ENCODE data around the gene ERC2.

The ERC2 gene

DNA sequence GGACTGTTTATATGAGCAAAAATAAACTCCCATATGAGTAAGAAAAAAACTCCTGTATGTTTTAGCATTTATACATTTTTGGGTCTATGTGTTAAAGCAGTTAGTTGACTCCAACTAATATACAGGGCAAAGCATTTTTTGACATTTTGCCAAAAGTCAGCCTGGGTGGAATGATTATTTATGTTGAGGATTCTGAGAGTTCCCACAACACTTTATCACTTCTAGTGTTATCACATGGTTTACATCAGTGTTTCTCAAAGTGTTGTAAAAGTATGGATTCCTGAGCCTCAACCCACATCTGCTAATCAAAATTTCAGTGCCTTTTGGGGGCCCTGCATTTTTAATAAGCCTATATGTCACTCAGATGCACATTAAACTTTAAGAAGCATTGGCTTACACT lies 643.9 kb downstream of the ERC2 start:
- FAIRE-seq (no peak), DNase-seq (ENCODE audit: extremely low spot score, insufficient read length, low read depth) (no peak)

DNA sequence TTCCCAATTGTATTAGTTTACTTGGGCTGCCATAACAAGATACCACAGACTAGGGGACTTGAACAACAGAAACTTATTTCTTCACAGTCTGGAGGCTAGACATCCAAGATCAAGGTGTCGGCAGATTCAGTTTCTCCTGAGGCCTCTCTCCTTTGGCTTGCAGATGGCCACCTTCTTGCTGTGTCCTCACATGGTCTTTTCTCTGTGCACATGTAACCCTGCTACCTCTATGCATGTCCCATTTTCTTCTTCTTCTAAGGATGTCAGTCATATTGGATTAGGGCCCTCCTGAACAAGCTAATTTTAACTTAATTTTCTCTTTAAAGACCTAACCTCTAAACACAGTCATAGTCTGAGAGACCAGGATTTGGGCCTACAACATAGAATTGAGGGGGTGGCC lies 644.4 kb downstream of the ERC2 start:
- DNase-seq (ENCODE audit: extremely low spot score, insufficient read length, low read depth) (no peak), FAIRE-seq (no peak)

DNA sequence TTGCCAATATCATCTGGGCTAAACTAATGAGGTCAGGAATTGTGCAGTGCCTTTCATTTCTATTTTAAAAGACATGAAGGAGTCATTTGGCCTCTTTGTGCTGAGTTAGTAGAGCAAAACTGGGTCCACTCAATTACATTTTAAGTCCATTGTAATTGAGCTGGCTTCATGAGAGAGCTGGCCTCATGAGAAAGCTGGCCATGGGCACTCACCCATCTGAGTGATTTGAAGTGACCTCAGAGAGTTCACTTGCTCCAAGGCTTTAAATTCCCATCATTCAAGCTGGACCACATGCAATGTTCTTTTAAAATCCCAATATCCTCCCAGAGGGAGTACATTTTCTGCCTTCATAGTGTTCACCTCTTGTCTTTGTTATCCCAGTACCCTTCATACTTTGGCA lies 645.3 kb downstream of the ERC2 start:
- DNase-seq (ENCODE audit: extremely low spot score, insufficient read length, low read depth) (no peak), FAIRE-seq (no peak)

DNA sequence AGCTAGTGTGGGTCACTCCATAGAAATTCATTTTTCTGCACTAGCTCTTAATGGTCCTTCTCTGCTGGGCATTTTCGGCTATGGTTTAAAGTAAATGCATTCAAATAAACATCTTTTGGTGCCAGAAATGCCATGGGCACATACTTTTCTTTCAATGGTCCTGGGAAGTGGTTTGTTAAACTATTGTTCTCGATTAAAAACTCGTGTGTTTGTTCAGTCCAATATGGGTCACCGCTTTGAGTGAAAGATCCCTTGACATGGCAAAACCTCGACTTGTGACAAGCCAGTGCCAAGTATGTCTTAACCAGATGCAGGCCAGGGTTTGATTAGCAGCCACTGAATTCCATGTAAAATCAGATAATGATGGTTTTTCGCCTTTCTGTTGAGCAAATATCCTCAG lies 649.3 kb downstream of the ERC2 start:
- no peak for FAIRE-seq
- DNase-seq (ENCODE audit: extremely low spot score, insufficient read length, low read depth): no peak

DNA sequence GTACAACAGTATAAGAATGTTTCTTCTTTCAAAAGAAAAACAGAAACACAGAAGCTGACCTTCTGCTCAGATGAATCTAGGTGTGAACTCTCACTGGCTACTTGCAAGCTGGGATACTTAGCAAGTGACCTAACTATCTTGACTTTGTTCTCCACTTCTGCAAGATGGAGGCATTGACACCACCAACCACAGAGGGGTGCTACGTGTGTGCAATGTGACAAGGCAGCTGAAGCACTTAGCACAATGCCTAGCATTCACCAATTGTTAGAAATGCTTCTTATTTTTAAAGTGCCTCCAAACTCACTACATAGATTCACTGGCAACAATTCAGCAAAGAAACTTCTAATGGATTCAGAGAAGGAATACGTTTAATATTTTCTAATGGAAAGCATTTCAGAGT lies 649.8 kb downstream of the ERC2 start:
- DNase-seq (ENCODE audit: extremely low spot score, insufficient read length, low read depth) (no peak), FAIRE-seq (no peak)

DNA sequence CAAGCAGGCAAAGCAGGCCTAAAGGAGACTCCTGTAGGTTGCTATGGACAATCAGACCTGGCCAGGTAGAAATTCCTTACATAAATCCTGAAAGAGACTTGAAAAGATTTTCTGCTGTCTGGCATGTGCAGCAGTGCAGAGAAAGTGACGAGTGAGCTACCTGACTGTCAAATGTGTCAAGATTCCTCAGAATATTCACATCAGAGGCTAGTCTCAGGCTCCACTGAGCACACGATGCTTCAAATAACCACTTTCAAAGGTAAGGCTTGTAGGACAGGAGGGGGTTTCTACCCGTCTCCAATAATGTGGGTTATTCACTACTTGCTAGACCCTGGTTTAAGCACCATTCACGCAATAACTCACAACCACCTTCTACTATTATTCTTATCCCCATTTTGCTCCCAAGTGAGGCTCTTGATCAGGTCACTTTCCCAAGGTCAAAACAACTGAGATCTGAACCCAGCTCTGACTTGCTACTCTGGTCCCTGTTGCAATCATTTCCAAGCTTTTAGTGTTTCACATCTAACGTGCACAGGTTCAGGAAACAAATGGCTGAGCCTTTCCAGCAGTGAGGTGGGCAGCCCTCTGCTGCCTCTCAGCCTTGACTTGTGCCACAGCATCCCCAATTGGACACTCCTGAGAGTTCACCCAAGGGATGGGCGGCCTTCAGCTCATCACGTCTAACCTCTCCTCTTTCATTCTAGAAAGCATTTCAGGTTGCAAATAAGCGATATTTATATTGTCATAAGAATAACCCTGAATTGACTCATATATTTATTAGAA lies 651.3 kb downstream of the ERC2 start:
- FAIRE-seq (no peak), DNase-seq (ENCODE audit: extremely low spot score, insufficient read length, low read depth) (no peak)

DNA sequence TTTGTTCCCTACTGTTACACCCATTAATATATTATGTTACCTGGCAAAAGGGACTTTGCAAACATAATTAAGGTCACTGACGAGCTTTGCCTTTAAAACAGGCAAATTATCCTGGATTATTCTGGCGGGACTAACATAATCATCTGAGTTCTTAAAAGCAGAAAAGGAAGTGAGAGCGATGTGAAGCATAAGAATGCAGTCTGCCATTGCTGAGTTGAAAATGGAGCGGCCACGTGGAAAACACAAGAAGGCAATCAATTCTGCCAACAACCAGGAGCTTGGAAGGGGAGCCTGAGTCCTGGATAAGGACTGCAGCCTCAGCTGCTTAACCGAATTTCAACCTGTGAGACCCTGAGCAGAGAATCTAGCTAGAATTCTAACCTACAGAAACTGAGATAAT lies 653.0 kb downstream of the ERC2 start:
- DNase-seq (ENCODE audit: extremely low spot score, insufficient read length, low read depth) (no peak), FAIRE-seq (no peak)

DNA sequence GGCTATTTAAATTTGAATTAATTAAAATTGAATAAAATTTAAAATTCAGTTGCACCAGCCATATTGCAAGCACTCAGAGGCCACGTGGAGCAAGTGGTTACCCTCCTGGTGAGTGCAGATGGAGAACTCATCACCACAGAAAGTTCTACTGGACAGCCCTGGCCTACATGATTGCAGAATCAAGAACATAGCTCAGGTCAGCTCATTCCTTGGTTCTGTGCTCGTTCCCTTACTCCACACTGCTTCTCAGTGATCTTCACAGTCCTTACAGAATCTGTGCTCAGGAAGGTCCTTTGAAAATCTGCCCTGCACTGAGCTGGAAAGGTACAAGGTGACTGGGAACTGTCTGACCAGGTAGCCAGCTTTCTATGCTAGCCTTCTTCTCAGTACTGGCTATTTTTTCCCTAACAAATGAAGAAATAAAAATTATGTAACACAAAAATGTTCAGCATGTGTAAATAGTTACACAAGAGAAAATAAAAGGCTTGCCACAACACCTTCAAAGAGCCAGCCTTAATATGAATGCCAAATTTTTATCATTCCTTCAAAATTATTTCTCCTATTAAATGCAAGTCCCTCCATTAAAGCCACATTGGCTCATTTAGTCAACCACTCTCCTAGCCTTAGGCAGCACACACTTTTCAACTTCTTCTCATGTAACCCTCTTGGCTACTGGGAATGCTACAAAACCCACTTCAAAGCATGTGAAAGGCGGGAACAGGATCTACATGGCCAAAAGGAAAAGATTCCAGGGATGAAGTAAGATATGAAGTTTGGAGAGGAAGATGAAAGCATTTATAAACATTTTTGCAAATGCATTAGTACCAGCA lies 654.8 kb downstream of the ERC2 start:
- DNase-seq (ENCODE audit: extremely low spot score, insufficient read length, low read depth): no peak
- no peak for FAIRE-seq

DNA sequence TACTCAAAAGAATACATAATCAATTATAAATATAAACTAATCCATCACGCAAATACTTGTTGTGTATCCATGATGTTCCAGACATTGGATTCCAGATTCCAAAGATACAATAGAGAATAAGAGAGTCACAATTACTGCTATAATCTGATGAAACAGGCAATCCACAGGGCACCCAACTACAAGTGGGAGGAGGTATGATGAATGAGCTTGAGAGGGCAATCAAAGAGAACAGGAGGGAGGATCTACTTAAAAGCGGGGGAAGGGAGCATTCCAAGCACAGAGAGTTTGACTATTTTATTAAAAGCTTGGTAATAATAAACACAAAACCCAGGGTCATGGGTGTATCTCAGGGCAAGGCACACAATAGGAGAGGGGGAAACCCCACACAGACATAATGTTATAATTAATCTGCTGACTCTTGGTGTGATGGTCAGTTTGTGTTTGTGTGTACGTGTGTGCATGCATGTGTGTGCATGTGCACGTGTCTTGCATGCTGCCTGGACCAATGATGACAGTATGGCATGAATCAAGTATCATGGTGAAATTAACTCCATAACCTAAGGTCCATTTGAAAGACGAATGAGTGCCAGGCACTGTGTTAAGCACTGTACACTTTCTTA lies 655.8 kb downstream of the ERC2 start:
- no peak for DNase-seq (ENCODE audit: extremely low spot score, insufficient read length, low read depth)
- no peak for FAIRE-seq

DNA sequence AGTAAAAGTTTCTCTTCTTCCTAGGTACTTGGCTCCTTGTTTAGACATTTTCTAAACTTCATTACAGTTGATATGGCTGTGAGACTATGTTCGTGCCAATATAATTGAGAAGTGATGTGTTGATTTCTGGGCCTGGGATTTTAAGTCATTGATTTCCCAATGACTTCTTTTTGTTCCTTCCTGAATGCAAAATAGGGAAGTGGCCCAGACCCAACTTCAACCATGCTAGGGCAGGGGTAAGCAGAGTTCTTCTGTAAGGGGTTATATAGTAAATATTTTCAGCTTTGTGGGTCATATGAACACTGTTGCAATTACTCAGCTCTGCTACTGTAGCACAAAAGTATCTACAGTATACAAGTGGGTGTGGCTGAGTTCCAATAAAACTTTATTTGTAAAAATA lies 661.1 kb downstream of the ERC2 start:
- DNase-seq (ENCODE audit: extremely low spot score, insufficient read length, low read depth) (no peak), FAIRE-seq (no peak)

DNA sequence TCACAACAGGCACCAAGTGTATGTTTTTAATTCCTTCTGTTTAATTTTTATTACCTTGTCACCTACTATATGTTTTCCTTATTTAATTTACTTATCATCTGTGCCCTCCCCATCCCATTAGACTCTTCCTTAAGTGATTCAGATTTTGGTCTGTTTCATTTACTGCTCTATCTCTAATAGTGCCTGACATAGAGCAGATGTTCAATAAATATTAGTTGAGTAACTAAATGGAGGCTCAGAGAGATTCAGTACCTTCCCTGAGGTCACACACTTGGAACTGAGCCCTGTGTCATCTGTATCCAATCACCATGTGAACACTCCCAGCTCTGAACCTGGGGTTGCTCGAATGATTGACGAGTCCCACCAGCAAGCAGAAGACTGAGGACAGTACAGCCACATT lies 663.1 kb downstream of the ERC2 start:
- FAIRE-seq: no peak
- DNase-seq (ENCODE audit: extremely low spot score, insufficient read length, low read depth): no peak

DNA sequence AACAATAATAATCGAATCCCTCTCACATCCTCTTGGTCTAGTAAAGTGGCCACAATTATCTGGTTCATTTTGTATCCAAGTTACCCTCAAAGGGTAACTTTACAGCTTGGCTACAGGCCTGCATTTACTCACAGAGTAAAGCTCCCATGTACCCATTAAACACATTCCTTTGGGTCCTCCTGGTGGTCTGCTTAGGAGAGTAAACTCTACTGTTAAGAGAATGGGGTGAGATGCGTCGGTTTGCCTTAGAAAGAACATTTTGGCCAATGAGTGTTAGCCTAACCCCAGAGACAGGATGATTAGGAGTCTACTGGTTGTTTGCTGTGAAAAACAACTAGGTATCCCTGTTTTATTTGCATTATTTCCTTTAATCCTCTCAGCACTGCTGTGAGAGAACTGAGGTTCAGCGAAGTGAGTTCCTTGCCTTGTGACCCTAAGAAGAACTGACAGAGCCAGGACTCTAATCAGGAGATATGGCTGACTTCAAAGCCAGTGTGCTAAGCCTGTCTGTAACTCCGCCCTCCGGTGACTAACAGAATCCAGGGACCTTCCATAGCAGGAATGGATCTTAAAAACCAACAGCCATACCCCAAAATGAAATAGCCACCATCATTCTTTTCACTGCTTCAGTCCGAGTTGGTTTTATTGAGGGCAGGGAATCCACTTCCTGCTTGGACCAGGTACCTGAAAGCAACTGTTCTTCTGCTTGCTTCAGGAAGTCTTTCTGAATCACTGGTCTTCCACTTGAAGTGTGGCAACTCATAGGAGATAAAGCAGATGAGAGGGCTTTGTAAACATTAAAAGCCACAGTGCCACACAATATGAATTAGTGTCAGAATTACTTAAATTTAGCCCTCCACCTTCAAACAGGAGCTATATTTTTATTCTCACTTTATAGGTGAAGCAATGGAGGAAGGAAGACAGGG lies 663.8 kb downstream of the ERC2 start:
- FAIRE-seq (no peak), DNase-seq (ENCODE audit: extremely low spot score, insufficient read length, low read depth) (no peak)

DNA sequence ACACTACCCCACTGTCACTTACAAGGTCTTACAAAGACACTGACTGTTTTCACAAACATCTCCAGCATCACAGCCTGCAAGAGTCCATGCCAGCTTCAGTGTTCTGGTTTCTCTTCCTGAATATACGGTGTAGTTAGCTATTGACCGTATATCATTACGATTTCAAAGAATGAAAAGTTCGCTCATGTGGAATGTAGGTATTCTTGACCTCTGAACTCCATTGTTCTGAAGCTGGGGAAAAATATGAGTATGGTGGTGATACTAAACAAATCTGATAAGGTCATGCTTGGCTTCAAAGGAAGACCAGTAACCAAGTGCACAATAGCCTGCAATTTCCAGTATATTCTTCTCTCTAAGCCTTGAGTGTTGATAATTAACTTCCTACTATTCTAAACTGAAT lies 665.5 kb downstream of the ERC2 start:
- no peak for DNase-seq (ENCODE audit: extremely low spot score, insufficient read length, low read depth)
- FAIRE-seq: no peak

DNA sequence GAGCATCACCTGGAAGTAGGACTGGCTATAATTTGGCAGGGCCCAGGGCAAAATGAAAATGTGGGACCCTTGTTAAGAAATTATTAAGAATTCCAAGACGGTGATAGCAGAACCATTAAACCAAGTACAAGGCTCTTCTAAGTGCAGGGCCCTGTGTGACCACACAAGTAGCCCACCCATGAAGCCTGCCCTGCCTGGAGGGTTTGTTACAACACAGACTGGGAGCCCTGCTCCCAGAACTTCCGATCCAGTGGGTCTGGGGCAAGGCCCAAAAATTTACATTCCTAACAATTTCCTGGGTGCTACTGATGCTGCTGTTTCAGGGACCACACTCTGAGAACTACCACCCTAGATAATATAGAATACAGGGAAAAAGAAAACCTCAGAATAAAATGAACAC lies 666.6 kb downstream of the ERC2 start:
- DNase-seq (ENCODE audit: extremely low spot score, insufficient read length, low read depth) (no peak), FAIRE-seq (no peak)

DNA sequence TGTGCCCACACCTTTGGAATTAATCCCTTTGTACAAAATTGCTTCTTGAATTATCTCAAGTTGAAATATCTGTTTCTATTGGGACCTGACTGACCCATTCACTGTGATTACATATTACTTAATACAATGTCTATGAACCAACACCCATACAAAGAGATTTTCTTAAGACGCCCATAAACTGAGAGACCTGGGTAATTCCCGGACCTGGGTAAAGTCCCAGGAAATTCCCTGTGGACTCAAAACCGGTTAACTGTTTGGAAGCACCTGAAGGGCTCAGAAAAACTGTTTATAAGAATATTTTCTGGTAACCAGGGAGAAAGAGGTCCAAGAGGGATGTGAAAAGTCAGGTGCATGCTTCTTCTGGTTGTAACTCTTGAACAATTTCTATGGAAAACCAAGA lies 667.2 kb downstream of the ERC2 start:
- no peak for DNase-seq (ENCODE audit: extremely low spot score, insufficient read length, low read depth)
- no peak for FAIRE-seq

DNA sequence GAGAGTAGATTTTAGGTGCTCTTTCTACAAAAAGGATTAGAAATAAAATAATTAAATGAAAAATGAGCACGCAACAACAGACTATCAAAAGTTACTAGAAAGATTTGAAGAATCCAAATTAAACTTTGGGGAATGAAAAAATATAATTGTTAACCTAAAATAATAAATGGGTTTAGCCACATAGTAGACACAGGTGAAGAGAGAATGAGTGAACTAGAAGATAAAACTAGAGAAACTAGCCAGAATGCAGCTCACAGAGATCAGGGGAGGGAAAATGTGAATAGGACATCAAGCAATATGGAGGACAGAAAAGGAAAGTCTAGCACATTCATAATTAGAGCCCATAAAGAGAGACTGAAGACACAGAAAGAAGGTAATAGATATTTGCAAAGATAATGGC lies 670.5 kb downstream of the ERC2 start:
- no peak for DNase-seq (ENCODE audit: extremely low spot score, insufficient read length, low read depth)
- FAIRE-seq: no peak

DNA sequence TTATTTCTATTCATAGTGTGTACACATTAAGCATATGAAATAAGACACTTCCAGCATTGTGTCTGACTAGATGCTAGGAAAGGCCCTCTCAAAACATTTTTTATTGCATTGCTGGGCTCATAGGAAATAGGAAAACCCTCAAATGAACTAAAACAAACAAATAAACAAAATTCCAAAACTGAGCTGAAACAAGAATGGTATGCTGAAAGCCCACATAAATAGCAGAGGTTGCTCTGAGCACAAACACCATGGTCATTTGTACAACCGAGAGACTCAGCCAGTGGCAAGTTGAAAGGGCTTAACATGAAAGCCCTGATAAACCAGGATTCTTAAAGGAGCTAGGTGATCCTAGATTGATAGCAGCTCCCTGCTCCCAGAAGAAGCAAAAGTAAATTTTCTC lies 671.2 kb downstream of the ERC2 start:
- FAIRE-seq: no peak
- DNase-seq (ENCODE audit: extremely low spot score, insufficient read length, low read depth): no peak

DNA sequence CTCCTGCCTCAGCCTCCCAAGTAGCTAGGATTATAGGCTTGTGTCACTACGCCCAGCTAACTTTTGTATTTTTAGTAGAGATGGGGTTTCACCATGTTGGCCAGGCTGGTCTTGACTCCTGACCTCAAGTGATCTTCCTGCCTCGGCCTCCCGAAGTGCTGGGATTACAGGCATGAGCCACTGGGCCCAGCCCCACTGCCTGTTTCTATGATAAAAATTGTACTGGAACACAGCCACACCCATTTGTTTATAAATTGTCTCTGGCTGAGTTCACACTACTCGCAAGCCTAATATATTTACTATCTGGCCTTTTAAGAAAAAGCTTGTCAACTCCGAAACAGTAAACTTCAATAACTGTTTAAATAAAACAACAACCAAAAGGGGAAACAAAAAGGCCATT lies 671.7 kb downstream of the ERC2 start:
- DNase-seq (ENCODE audit: extremely low spot score, insufficient read length, low read depth): no peak
- no peak for FAIRE-seq

DNA sequence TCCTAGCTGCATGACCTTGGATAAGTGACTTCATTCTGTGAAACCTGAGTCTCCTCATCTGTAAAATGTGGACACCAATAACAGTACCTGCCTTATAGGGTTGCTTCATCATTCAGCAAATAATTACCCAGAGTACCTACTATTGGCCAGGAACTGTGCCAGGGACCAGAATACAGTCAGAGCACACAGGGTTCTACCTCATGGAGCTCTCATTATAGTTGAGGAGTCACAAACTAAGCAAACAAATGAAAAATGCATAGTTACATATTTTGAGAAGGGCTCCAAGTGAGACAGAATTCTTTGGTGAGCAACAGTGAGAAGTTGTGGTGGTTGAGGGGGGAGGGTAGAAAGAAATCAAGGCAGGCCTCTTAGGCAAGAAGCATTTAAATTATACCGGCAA lies 672.5 kb downstream of the ERC2 start:
- FAIRE-seq (no peak), DNase-seq (ENCODE audit: extremely low spot score, insufficient read length, low read depth) (no peak)

DNA sequence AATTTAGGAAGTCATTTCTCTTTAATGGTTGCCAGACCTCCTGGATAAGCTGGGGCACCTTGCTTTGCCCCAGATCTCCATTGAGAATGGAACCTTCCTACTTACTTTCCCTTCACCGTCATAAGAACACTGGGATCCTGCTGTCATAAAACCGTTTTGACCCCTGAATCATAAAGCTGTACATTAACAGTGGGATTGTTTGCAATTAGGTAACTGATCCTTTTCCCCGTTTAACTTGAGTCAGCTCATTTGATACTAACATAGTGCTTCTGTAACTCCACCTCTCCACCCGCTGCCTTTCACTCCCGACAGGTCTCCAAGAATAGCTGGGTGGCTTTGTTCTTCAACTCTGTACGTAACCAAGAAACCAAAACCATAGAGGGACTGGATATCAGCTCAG lies 673.0 kb downstream of the ERC2 start:
- DNase-seq (ENCODE audit: extremely low spot score, insufficient read length, low read depth) (no peak), FAIRE-seq (no peak)
